AG04449 (cell line): ENCODE data around the gene ACO1.

Source experiments
- CTCF ChIA-PET: fragments of 350-600 bp; formaldehyde crosslinking; extraction: SDS; loops from one replicate; lab custom pipeline; 2021; ENCODE audit warnings: antibody characterized with exemption; lab: Yijun Ruan, JAX
- POLR2A ChIA-PET: fragments of 400-600, 350-600 bp; formaldehyde crosslinking; extraction: SDS; loops from one replicate; lab custom pipeline; 2020; ENCODE audit warnings: antibody characterized with exemption, inconsistent platforms; lab: Yijun Ruan, JAX
- DNase-seq: peaks from one replicate; pipeline ENCODE4 v3.0.0-alpha.2; 2010; ENCODE audit warnings: low read depth, low spot score
- H3K4me3 ChIP-seq: 2 replicates; pipeline ENCODE4 v1.5.1; 2011; ENCODE audit warnings: low read depth, mild to moderate bottlenecking, control low read depth, low read length
- CTCF ChIP-seq: IDR thresholded peaks from one replicate; pipeline ENCODE4 v1.5.1; 2011; ENCODE audit warnings: mild to moderate bottlenecking, moderate library complexity, low read length, control low read depth, inconsistent platforms; ENCODE audit not compliant: insufficient read depth; ENCODE audit errors: missing control alignments

Gene ACO1

DNA sequence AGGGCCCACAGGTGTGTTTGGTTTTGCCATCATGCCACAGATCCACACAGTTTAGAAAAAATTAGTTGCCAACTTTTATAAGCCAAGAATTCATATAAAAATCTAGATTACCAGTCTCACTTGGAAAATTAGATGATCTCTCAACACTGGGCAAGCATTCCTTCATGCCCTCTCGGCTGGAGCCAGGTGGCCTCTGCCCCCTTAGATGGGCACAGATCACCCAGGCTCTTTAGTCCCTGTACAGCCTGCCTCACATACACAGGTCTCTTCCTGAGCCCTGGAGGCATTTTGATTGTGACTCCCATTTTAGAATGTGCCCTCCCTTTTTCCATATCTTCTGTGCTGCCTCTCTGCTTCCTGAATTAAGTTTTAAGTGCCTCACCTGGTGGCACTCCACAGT, 20.0 kb downstream of the ACO1 start:
- POLR2A ChIA-PET = interaction anchor here (0.7 kb wide), 1 partner anchor 20 kb away, joined by 3 read pairs; the partner anchor contains the start of gene ACO1
- no peak for DNase-seq
- H3K4me3 ChIP-seq = no peak overlapping the region
- no peak for TF ChIP-seq CTCF
- CTCF ChIA-PET = interaction anchor here (0.6 to 2.0 kb wide), 2 partner anchors 9 to 25 kb away, joined by 3 to 10 read pairs; no protein-coding TSS in a partner anchor

GRCh38 chr9:32404856-32405255, 20.4 kb downstream of the ACO1 start:
- CTCF ChIA-PET = no interaction called here
- no peak overlapping the region for H3K4me3 ChIP-seq
- TF ChIP-seq CTCF = no peak
- no peak for DNase-seq
- POLR2A ChIA-PET = no interaction called here

GRCh38 chr9:32405506-32405905, 21.1 kb downstream of the ACO1 start:
- no peak overlapping the region for H3K4me3 ChIP-seq
- ChIA-PET CTCF (no interaction called here), POLR2A (no interaction called here)
- DNase-seq = no peak
- TF ChIP-seq CTCF = no peak

GRCh38 chr9:32406046-32406445, 21.6 kb downstream of the ACO1 start:
- CTCF ChIA-PET = no interaction called here

GRCh38 chr9:32411753-32412152, 27.3 kb downstream of the ACO1 start:
- POLR2A ChIA-PET = no interaction called here
- no peak for TF ChIP-seq CTCF
- no peak for DNase-seq

More at GRCh38 chr9:32406046-32406445, 21.6 kb downstream of the ACO1 start:
- no peak for DNase-seq
- no peak overlapping the region for H3K4me3 ChIP-seq
- POLR2A ChIA-PET = no interaction called here
- no peak for TF ChIP-seq CTCF

DNA sequence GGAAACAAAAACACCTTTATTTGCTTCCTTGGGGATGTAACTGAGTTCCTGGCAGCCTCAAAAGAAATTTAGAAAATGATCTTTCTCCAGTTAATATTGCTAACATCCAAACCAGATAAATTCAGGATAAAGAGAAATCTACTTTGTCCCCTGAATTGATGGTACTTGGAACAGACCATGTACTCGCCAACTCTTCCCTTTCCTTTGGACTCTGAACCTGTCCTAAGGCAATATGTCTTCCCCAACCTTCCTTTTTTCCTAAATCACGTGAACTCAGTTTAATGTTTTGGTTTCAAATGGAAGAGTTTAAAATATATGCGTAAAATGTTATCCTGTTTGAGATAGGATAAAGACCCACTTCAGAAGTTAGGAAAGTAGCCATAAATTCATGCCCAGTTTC, 28.0 kb downstream of the ACO1 start:
- POLR2A ChIA-PET = interaction anchor here (0.6 kb wide), 1 partner anchor 581 kb away, joined by 3 read pairs; no protein-coding TSS in a partner anchor
- no peak overlapping the region for H3K4me3 ChIP-seq
- no peak for TF ChIP-seq CTCF
- no peak for DNase-seq
- CTCF ChIA-PET = interaction anchor here (1.2 to 1.9 kb wide), 3 partner anchors 18 to 167 kb away, joined by 4 to 7 read pairs (median 5); no protein-coding TSS in a partner anchor

More at GRCh38 chr9:32411753-32412152, 27.3 kb downstream of the ACO1 start:
- H3K4me3 ChIP-seq = no peak overlapping the region
- CTCF ChIA-PET = interaction anchor here (1.2 kb wide), 1 partner anchor 33 kb away, joined by 4 read pairs; no protein-coding TSS in a partner anchor
